SK-N-SH treated with all-trans-retinoic acid at 6 μM for 48 hours (cell line): Measurements from ENCODE around the gene MRRF.

Source experiments
- ARNTL ChIP-seq: fragments of 450-650 bp; formaldehyde crosslinking; IDR thresholded peaks from 2 replicates; pipeline ENCODE4 v1.5.0; 2020; ENCODE audit warnings: low read depth, mild to moderate bottlenecking, moderate library complexity, borderline replicate concordance
- ESRRG ChIP-seq: fragments of 250-450 bp; sonication (Bioruptor Pico); IDR thresholded peaks from 2 replicates; pipeline ENCODE4 v1.6.1; 2021; ENCODE audit warnings: mild to moderate bottlenecking
- GLIS3 ChIP-seq: fragments of 250-450 bp; sonication (Bioruptor Pico); IDR thresholded peaks from 2 replicates; pipeline ENCODE4 v1.5.0; 2020; ENCODE audit warnings: mild to moderate bottlenecking, moderate library complexity
- ISL1 ChIP-seq: fragments of 250-450 bp; sonication (Bioruptor Pico); IDR thresholded peaks from 2 replicates; pipeline ENCODE4 v2.1.2; 2022; ENCODE audit warnings: mild to moderate bottlenecking, moderate library complexity
- OSR1 ChIP-seq: fragments of 250-450 bp; sonication (Bioruptor Pico); IDR thresholded peaks from 2 replicates; pipeline ENCODE4 v1.8.0; 2022; ENCODE audit warnings: moderate library complexity, mild to moderate bottlenecking, inconsistent platforms
- PATZ1 ChIP-seq: fragments of 250-450 bp; sonication (Bioruptor Pico); IDR thresholded peaks from 2 replicates; pipeline ENCODE4 v1.8.0; 2020; ENCODE audit warnings: mild to moderate bottlenecking, moderate library complexity, borderline replicate concordance
- POU6F1 ChIP-seq: fragments of 250-450 bp; sonication (Bioruptor Pico); IDR thresholded peaks from 2 replicates; pipeline ENCODE4 v1.8.0; 2021; ENCODE audit warnings: low read depth, mild to moderate bottlenecking, moderate library complexity, borderline replicate concordance
- PPARA ChIP-seq: fragments of 250-450 bp; sonication (Bioruptor Pico); IDR thresholded peaks from 2 replicates; pipeline ENCODE4 v1.5.0; 2020; ENCODE audit warnings: mild to moderate bottlenecking, borderline replicate concordance
- RARB ChIP-seq: fragments of 250-450 bp; sonication (Bioruptor Pico); IDR thresholded peaks from 2 replicates; pipeline ENCODE4 v1.8.0; 2021; ENCODE audit warnings: mild to moderate bottlenecking, moderate library complexity
- TCF4 ChIP-seq: fragments of 250-450 bp; sonication (Bioruptor Pico); IDR thresholded peaks from 2 replicates; pipeline ENCODE4 v1.8.0; 2021; ENCODE audit warnings: mild to moderate bottlenecking, moderate library complexity, borderline replicate concordance
- TOX ChIP-seq: fragments of 250-450 bp; sonication (Bioruptor Pico); IDR thresholded peaks from 2 replicates; pipeline ENCODE4 v1.8.0; 2021; ENCODE audit warnings: mild to moderate bottlenecking, moderate library complexity, borderline replicate concordance
- TSHZ2 ChIP-seq: fragments of 250-450 bp; sonication (Bioruptor Pico); IDR thresholded peaks from 2 replicates; pipeline ENCODE4 v1.5.0; 2020; ENCODE audit warnings: mild to moderate bottlenecking, moderate library complexity
- ZC3H10 ChIP-seq: fragments of 250-450 bp; sonication (Bioruptor Pico); IDR thresholded peaks from 2 replicates; pipeline ENCODE4 v1.5.1; 2021; ENCODE audit warnings: mild to moderate bottlenecking, moderate library complexity
- ZNF565 ChIP-seq: fragments of 450-650 bp; formaldehyde crosslinking; conservative IDR thresholded peaks from 2 replicates; pipeline ENCODE4 v1.5.0; 2020; ENCODE audit warnings: low read depth, mild to moderate bottlenecking, moderate library complexity

GRCh38 chr9:122277285-122277897 is 12.7 kb downstream of the MRRF start:
- TF ChIP-seq POU6F1 (CRISPR knock-in tag) (no peak), ESRRG (CRISPR knock-in tag) (no peak), ARNTL (CRISPR knock-in tag) (no peak), OSR1 (CRISPR knock-in tag) (no peak), PATZ1 (CRISPR knock-in tag) (no peak), TSHZ2 (CRISPR knock-in tag) (no peak), GLIS3 (no peak), TOX (no peak), TCF4 (CRISPR knock-in tag) (no peak), PPARA (CRISPR knock-in tag) (no peak), ISL1 (CRISPR knock-in tag) (no peak), RARB (CRISPR knock-in tag) (no peak), ZNF565 (CRISPR knock-in tag) (no peak), ZC3H10 (CRISPR knock-in tag) (no peak)
